ENCODE measurements around the gene KCNK10. TPM values are rescaled to one million over a fixed set of nuclear protein-coding genes. Genes with fewer than 3 reads are reported as not detected.

The KCNK10 gene
- total and polyA plus RNA-seq, 7 donors, result under 0.01 TPM; not detected in 6

- Histone ChIP-seq H3K9me3 (no peaks in the 10 kb centered on the region), H3K4me1 (no peaks in the 10 kb centered on the region), H3K36me3 (ENCODE audit: insufficient read depth in 1 of 2, low read depth in 1 of 2) (no peaks in the 10 kb centered on the region), H3K27ac (no peak overlapping the region), H3K4me3 (no peak overlapping the region), H3K27me3 (ENCODE audit: insufficient read depth in 3 of 3, low read length in 2 of 3) (no peaks in the 10 kb centered on the region)
- ATAC-seq (no peak), DNase-seq (no peak)
- intact Hi-C loops (cut with DNase I), result no loop called here
- WGBS, 3 donors, result 90 to 91% (median 91%) methylated on average over 2 of the region's 2 CpGs
- TF ChIP-seq CTCF (IDR thresholded peaks at IDR 0.05), result no peak
Observed at GRCh38 chr14:88201851-88202250, 121.2 kb downstream of the KCNK10 start.

DNA sequence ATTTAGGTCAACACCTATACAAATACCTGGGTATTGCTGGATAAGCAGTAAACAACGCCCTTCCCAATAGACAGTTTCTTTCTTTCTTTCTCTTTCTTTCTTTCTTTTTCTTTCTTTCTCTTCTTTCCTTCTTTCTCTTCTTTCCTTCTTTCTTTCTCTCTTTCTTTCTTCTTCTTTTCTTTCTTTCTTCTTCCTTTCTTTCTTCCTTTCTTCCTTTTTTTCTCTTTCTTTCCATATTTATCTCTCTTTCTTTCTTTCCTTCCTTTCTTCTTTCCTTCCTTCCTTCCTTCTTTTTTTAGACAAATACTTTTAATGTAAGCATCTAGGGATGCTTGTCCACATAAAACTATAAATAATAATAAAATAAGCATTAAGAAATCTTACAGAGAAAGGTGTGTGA is 123.2 kb downstream of the KCNK10 start:
- Histone ChIP-seq H3K27me3 (ENCODE audit: insufficient read depth in 3 of 3, low read length in 2 of 3) (peaks cover 0 to 2% (median 0%) of the 10 kb centered on the region in 3 donors), H3K4me1 (no peaks in the 10 kb centered on the region), H3K4me3 (no peak overlapping the region), H3K9me3 (no peaks in the 10 kb centered on the region), H3K36me3 (ENCODE audit: insufficient read depth in 1 of 2, low read depth in 1 of 2) (no peaks in the 10 kb centered on the region), H3K27ac (no peak overlapping the region)
- TF ChIP-seq CTCF (IDR thresholded peaks at IDR 0.05), result no peak
- no peak for ATAC-seq
- intact Hi-C loops (cut with DNase I), result no loop called here
- 90 to 100% (median 94%) methylated on average over 1 of the region's 1 CpG for WGBS, 3 donors
- DNase-seq, result no peak

- no peaks in the 10 kb centered on the region for H3K9me3 ChIP-seq
- intact Hi-C loops (cut with DNase I), result no loop called here
- ATAC-seq (no peak), DNase-seq (no peak)
- no peaks in the 10 kb centered on the region for H3K36me3 ChIP-seq (ENCODE audit: insufficient read depth in 1 of 2, low read depth in 1 of 2)
- no peak overlapping the region for H3K4me3 ChIP-seq
- no peaks in the 10 kb centered on the region for H3K4me1 ChIP-seq
- 92 to 100% (median 96%) methylated on average over 1 of the region's 1 CpG for WGBS, 3 donors
- H3K27ac ChIP-seq, result no peak overlapping the region
- no peak for TF ChIP-seq CTCF (IDR thresholded peaks at IDR 0.05)
- H3K27me3 ChIP-seq (ENCODE audit: insufficient read depth in 3 of 3, low read length in 2 of 3), result peaks cover 0 to 4% (median 2%) of the 10 kb centered on the region in 3 donors
Observed at GRCh38 chr14:88198446-88198845, 124.6 kb downstream of the KCNK10 start.

GRCh38 chr14:88196925-88197324 is 126.1 kb downstream of the KCNK10 start:
- TF ChIP-seq CTCF (IDR thresholded peaks at IDR 0.05), result no peak
- H3K9me3 ChIP-seq, result no peaks in the 10 kb centered on the region
- H3K27ac ChIP-seq, result no peak overlapping the region
- H3K4me1 ChIP-seq, result no peaks in the 10 kb centered on the region
- DNase-seq (no peak), ATAC-seq (no peak)
- no peak overlapping the region for H3K4me3 ChIP-seq
- peaks cover 0 to 10% (median 2%) of the 10 kb centered on the region in 3 donors for H3K27me3 ChIP-seq (ENCODE audit: insufficient read depth in 3 of 3, low read length in 2 of 3)
- no peaks in the 10 kb centered on the region for H3K36me3 ChIP-seq (ENCODE audit: insufficient read depth in 1 of 2, low read depth in 1 of 2)
- WGBS, 3 donors, result 87 to 93% (median 92%) methylated on average over 1 of the region's 1 CpG
- intact Hi-C loops (cut with DNase I), result no loop called here
